HEK293 (cell line): ENCODE measurements around the gene CAMK2B.

Source experiments
- CTCF ChIA-PET: fragments of 350-600 bp; formaldehyde crosslinking; extraction: SDS; loops from one replicate; lab custom pipeline; 2021; ENCODE audit warnings: antibody characterized with exemption; lab: Yijun Ruan, JAX
- POLR2A ChIA-PET: fragments of 300-600 bp; formaldehyde crosslinking; extraction: SDS; loops from one replicate; lab custom pipeline; 2020; ENCODE audit warnings: antibody characterized with exemption, inconsistent platforms; lab: Yijun Ruan, JAX
- H3K27ac ChIP-seq: fragments of 200-500 bp; sonication (Bioruptor generic); 2 replicates; pipeline ENCODE4 v1.5.1; 2014; ENCODE audit warnings: low read depth, low read length, control low read depth, inconsistent platforms; ENCODE audit errors: extremely low read depth
- H3K36me3 ChIP-seq, 2 experiments: fragments of 200-500 bp in 1 of 2; sonication (Bioruptor generic) in 1 of 2; 1 replicate in 1 of 2; 2 replicates in 1 of 2; pipeline ENCODE4 v1.5.1; 2014 to 2017; ENCODE audit warnings: inconsistent platforms in 2 of 2, low read length in 2 of 2; ENCODE audit not compliant: control insufficient read depth in 2 of 2, insufficient read depth in 1 of 2
- H3K4me1 ChIP-seq: fragments of 200-500 bp; sonication (Bioruptor generic); 2 replicates; pipeline ENCODE4 v1.5.1; 2014; ENCODE audit warnings: mild to moderate bottlenecking, low read length, inconsistent platforms; ENCODE audit not compliant: control insufficient read depth, insufficient read depth
- H3K4me3 ChIP-seq: 2 replicates; pipeline ENCODE4 v1.5.1; 2011; ENCODE audit warnings: low read depth, mild to moderate bottlenecking, control low read depth, low read length, moderate library complexity
- H3K9me3 ChIP-seq: fragments of 200-500 bp; sonication (Bioruptor generic); 2 replicates; pipeline ENCODE4 v1.5.1; 2014; ENCODE audit warnings: low read depth, low read length, inconsistent platforms; ENCODE audit not compliant: control insufficient read depth, insufficient read depth
- BCL11B ChIP-seq: fragments of 450-650 bp; formaldehyde crosslinking; IDR thresholded peaks from 2 replicates; pipeline ENCODE4 v1.5.1; 2016; ENCODE audit warnings: low read depth, missing biosample characterization, missing genetic modification characterization
- HIC1 ChIP-seq: fragments of 450-650 bp; formaldehyde crosslinking; IDR thresholded peaks from 2 replicates; pipeline ENCODE4 v1.5.1; 2016; ENCODE audit warnings: missing biosample characterization, missing genetic modification characterization
- KLF8 ChIP-seq: fragments of 450-650 bp; formaldehyde crosslinking; IDR thresholded peaks from 2 replicates; pipeline ENCODE4 v1.5.1; 2016; ENCODE audit warnings: missing biosample characterization, missing genetic modification characterization
- PRDM10 ChIP-seq: fragments of 450-650 bp; formaldehyde crosslinking; IDR thresholded peaks from 2 replicates; pipeline ENCODE4 v1.5.1; 2016; ENCODE audit warnings: missing biosample characterization, missing genetic modification characterization
- ZNF132 ChIP-seq: fragments of 450-650 bp; formaldehyde crosslinking; IDR thresholded peaks from 2 replicates; pipeline ENCODE4 v1.5.1; 2017; ENCODE audit warnings: missing biosample characterization, missing genetic modification characterization, borderline replicate concordance
- ZNF148 ChIP-seq: fragments of 450-650 bp; formaldehyde crosslinking; IDR thresholded peaks from 2 replicates; pipeline ENCODE4 v1.5.0; 2017; ENCODE audit warnings: missing biosample characterization, missing genetic modification characterization, borderline replicate concordance
- ZNF184 ChIP-seq: fragments of 450-650 bp; IDR thresholded peaks from 2 replicates; pipeline ENCODE4 v1.5.1; 2018; ENCODE audit warnings: missing biosample characterization, mild to moderate bottlenecking, missing genetic modification characterization
- ZNF202 ChIP-seq: fragments of 450-650 bp; formaldehyde crosslinking; IDR thresholded peaks from 2 replicates; pipeline ENCODE4 v1.5.1; 2016; ENCODE audit warnings: missing biosample characterization, missing genetic modification characterization, borderline replicate concordance
- ZSCAN16 ChIP-seq: fragments of 450-650 bp; formaldehyde crosslinking; IDR thresholded peaks from 2 replicates; pipeline ENCODE4 v1.5.1; 2016; ENCODE audit warnings: missing biosample characterization, missing genetic modification characterization
- TF ChIP-seq, protein P1 (sequence below): fragments of 450-650 bp; formaldehyde crosslinking; conservative IDR thresholded peaks from 2 replicates; pipeline ENCODE4 v1.5.1; 2016; ENCODE audit warnings: low read depth, missing biosample characterization, missing genetic modification characterization
- TF ChIP-seq, protein P2 (sequence below): fragments of 450-650 bp; IDR thresholded peaks from 2 replicates; pipeline ENCODE4 v1.5.1; 2018; ENCODE audit warnings: missing biosample characterization, mild to moderate bottlenecking, missing genetic modification characterization
- TF ChIP-seq, protein P3 (sequence below): fragments of 450-650 bp; IDR thresholded peaks from 2 replicates; pipeline ENCODE4 v1.5.1; 2018; ENCODE audit warnings: missing biosample characterization, missing genetic modification characterization

Gene CAMK2B

DNA sequence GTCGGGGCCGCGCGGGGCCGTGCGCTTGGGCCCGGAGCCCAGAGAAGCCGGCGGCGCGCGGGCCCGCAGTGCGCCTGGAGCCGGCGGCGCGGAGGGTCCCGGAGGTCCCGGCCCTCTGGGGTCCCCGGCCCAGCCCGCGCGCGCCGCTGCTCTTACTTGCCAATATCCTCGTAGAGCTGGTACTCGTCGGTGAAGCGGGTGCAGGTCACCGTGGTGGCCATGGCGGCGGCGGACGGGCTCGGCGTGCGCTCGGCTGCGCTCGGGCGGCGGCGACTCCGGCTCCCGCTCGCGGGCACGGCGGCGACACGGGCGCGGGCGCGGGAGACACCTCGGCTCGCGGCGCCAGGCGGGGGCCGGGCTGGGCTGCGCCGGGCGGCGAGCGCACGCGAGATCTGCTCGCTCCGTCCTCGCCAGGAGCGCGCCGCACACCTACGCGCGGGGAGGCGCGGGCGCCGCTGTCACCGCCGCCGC, at the start of gene CAMK2B:
Gene CAMK2B (minus strand): TSS at position 394 of the 471 bp plus-strand sequence. CDS start 173 bp downstream, at position 221.
- ChIA-PET POLR2A (no interaction called here), CTCF (no interaction called here)
- peaks cover 2% of the 10 kb centered on the region; the same call in 1 of the 2 replicates for H3K4me1 ChIP-seq
- peak within 1 kb of the TSS; percentile 56; the same call in 1 of the 2 replicates for H3K27ac ChIP-seq
- H3K4me3 ChIP-seq, result peak within 1 kb of the TSS; percentile 49
- H3K9me3 ChIP-seq, result no peaks in the 10 kb centered on the region
- no peak for TF ChIP-seq ZNF184
- TF ChIP-seq ZNF202 (tag by site-specific recombination), result no peak
- TF ChIP-seq, protein P1, sequence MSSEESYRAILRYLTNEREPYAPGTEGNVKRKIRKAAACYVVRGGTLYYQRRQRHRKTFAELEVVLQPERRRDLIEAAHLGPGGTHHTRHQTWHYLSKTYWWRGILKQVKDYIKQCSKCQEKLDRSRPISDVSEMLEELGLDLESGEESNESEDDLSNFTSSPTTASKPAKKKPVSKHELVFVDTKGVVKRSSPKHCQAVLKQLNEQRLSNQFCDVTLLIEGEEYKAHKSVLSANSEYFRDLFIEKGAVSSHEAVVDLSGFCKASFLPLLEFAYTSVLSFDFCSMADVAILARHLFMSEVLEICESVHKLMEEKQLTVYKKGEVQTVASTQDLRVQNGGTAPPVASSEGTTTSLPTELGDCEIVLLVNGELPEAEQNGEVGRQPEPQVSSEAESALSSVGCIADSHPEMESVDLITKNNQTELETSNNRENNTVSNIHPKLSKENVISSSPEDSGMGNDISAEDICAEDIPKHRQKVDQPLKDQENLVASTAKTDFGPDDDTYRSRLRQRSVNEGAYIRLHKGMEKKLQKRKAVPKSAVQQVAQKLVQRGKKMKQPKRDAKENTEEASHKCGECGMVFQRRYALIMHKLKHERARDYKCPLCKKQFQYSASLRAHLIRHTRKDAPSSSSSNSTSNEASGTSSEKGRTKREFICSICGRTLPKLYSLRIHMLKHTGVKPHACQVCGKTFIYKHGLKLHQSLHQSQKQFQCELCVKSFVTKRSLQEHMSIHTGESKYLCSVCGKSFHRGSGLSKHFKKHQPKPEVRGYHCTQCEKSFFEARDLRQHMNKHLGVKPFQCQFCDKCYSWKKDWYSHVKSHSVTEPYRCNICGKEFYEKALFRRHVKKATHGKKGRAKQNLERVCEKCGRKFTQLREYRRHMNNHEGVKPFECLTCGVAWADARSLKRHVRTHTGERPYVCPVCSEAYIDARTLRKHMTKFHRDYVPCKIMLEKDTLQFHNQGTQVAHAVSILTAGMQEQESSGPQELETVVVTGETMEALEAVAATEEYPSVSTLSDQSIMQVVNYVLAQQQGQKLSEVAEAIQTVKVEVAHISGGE (tag by site-specific recombination), result no peak
- TF ChIP-seq KLF8 (tag by site-specific recombination), result no peak
- TF ChIP-seq, protein P2, sequence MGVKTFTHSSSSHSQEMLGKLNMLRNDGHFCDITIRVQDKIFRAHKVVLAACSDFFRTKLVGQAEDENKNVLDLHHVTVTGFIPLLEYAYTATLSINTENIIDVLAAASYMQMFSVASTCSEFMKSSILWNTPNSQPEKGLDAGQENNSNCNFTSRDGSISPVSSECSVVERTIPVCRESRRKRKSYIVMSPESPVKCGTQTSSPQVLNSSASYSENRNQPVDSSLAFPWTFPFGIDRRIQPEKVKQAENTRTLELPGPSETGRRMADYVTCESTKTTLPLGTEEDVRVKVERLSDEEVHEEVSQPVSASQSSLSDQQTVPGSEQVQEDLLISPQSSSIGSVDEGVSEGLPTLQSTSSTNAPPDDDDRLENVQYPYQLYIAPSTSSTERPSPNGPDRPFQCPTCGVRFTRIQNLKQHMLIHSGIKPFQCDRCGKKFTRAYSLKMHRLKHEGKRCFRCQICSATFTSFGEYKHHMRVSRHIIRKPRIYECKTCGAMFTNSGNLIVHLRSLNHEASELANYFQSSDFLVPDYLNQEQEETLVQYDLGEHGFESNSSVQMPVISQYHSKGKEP (tag by site-specific recombination), result no peak
- no peak for TF ChIP-seq BCL11B (tag by site-specific recombination)
- no peak for TF ChIP-seq ZNF132
- TF ChIP-seq PRDM10 (tag by site-specific recombination), result no peak
- no peak for TF ChIP-seq ZNF148 (tag by site-specific recombination)
- TF ChIP-seq, protein P3, sequence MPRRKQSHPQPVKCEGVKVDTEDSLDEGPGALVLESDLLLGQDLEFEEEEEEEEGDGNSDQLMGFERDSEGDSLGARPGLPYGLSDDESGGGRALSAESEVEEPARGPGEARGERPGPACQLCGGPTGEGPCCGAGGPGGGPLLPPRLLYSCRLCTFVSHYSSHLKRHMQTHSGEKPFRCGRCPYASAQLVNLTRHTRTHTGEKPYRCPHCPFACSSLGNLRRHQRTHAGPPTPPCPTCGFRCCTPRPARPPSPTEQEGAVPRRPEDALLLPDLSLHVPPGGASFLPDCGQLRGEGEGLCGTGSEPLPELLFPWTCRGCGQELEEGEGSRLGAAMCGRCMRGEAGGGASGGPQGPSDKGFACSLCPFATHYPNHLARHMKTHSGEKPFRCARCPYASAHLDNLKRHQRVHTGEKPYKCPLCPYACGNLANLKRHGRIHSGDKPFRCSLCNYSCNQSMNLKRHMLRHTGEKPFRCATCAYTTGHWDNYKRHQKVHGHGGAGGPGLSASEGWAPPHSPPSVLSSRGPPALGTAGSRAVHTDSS (tag by site-specific recombination), result no peak
- no peak for TF ChIP-seq ZSCAN16 (tag by site-specific recombination)
- no peak for TF ChIP-seq HIC1 (tag by site-specific recombination)
- no peaks in the 10 kb centered on the region for H3K36me3 ChIP-seq
